22Rv1 (cell line): ENCODE results near the gene PAAF1.

ENCODE experiments used
- ZFX ChIP-seq: fragments of 450-650 bp; IDR thresholded peaks from 2 replicates; pipeline ENCODE4 v1.6.1; 2017; ENCODE audit warnings: antibody characterized with exemption, borderline replicate concordance
- TF ChIP-seq, protein P1 (sequence below): fragments of 450-650 bp; IDR thresholded peaks from 2 replicates; pipeline ENCODE4 v1.5.1; 2017; ENCODE audit warnings: mild to moderate bottlenecking

DNA sequence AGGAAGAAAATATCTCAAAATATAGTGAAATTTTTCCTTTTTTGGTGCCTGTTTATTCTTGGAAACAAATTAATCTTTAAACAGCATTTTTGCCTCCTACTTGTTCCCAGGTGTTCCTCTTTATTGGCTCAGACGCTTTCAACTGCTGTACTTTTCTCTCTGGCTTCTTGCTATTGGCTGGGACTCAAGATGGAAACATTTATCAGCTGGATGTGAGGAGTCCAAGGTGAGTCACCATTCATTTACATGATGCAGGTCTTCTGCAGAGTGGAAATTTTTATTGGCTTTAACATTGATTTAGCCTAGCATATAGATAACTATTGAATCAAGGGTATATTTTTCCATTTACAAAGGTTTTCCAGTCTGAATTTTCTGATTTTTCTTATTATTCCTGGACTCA is 39.6 kb downstream of the PAAF1 start:
- TF ChIP-seq, protein P1, sequence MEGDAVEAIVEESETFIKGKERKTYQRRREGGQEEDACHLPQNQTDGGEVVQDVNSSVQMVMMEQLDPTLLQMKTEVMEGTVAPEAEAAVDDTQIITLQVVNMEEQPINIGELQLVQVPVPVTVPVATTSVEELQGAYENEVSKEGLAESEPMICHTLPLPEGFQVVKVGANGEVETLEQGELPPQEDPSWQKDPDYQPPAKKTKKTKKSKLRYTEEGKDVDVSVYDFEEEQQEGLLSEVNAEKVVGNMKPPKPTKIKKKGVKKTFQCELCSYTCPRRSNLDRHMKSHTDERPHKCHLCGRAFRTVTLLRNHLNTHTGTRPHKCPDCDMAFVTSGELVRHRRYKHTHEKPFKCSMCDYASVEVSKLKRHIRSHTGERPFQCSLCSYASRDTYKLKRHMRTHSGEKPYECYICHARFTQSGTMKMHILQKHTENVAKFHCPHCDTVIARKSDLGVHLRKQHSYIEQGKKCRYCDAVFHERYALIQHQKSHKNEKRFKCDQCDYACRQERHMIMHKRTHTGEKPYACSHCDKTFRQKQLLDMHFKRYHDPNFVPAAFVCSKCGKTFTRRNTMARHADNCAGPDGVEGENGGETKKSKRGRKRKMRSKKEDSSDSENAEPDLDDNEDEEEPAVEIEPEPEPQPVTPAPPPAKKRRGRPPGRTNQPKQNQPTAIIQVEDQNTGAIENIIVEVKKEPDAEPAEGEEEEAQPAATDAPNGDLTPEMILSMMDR = no peak
- TF ChIP-seq ZFX = no peak
